HEK293T (cell line): ENCODE measurements around the gene C9.

Experiments used
- CTCF ChIA-PET: fragments of 350-600 bp; formaldehyde crosslinking; extraction: SDS; loops from one replicate; lab custom pipeline; 2021; ENCODE audit warnings: antibody characterized with exemption, inconsistent platforms; lab: Yijun Ruan, JAX
- POLR2A ChIA-PET: fragments of 350-600 bp; formaldehyde crosslinking; extraction: SDS; loops from one replicate; lab custom pipeline; 2020; ENCODE audit warnings: antibody characterized with exemption, inconsistent platforms; lab: Yijun Ruan, JAX
- DNase-seq: peaks from one replicate; pipeline ENCODE4 v3.0.0; 2012; ENCODE audit warnings: mixed read lengths; ENCODE audit errors: extremely low spot score
- ARNT ChIP-seq: fragments of 450-650 bp; IDR thresholded peaks from 2 replicates; pipeline ENCODE4 v1.6.1; 2017; ENCODE audit warnings: mild to moderate bottlenecking
- BHLHE40 ChIP-seq: fragments of 450-650 bp; IDR thresholded peaks from 2 replicates; pipeline ENCODE4 v1.6.1; 2016; ENCODE audit warnings: mild to moderate bottlenecking, moderate library complexity, borderline replicate concordance
- CTBP1 ChIP-seq: fragments of 450-650 bp; IDR thresholded peaks from 2 replicates; pipeline ENCODE4 v1.6.1; 2016; ENCODE audit warnings: borderline replicate concordance
- ELF4 ChIP-seq: fragments of 450-650 bp; IDR thresholded peaks from 2 replicates; pipeline ENCODE4 v1.6.1; 2017; ENCODE audit warnings: antibody characterized with exemption
- FOXA1 ChIP-seq: fragments of 450-650 bp; IDR thresholded peaks from 2 replicates; pipeline ENCODE4 v1.6.1; 2016; ENCODE audit warnings: mild to moderate bottlenecking
- FOXK2 ChIP-seq: fragments of 450-650 bp; IDR thresholded peaks from 2 replicates; pipeline ENCODE4 v1.6.1; 2016; ENCODE audit warnings: mild to moderate bottlenecking
- FOXM1 ChIP-seq: fragments of 450-650 bp; IDR thresholded peaks from 2 replicates; pipeline ENCODE4 v1.6.1; 2017; ENCODE audit warnings: mild to moderate bottlenecking, borderline replicate concordance
- HDGF ChIP-seq: fragments of 450-650 bp; IDR thresholded peaks from 2 replicates; pipeline ENCODE4 v1.6.1; 2017; ENCODE audit warnings: antibody characterized with exemption, borderline replicate concordance
- L3MBTL2 ChIP-seq: fragments of 450-650 bp; conservative IDR thresholded peaks from 2 replicates; pipeline ENCODE4 v1.6.1; 2016; ENCODE audit warnings: mild to moderate bottlenecking
- LEF1 ChIP-seq: fragments of 450-650 bp; IDR thresholded peaks from 2 replicates; pipeline ENCODE4 v1.6.1; 2017; ENCODE audit warnings: mild to moderate bottlenecking, borderline replicate concordance
- NFRKB ChIP-seq: fragments of 450-650 bp; IDR thresholded peaks from 2 replicates; pipeline ENCODE4 v1.6.1; 2016; ENCODE audit warnings: mild to moderate bottlenecking, moderate library complexity
- SP1 ChIP-seq: fragments of 450-650 bp; IDR thresholded peaks from 2 replicates; pipeline ENCODE4 v1.6.1; 2017
- SUZ12 ChIP-seq: fragments of 450-650 bp; IDR thresholded peaks from 2 replicates; pipeline ENCODE4 v1.6.1; 2016; ENCODE audit warnings: mild to moderate bottlenecking
- TARDBP ChIP-seq: fragments of 450-650 bp; IDR thresholded peaks from 2 replicates; pipeline ENCODE4 v1.6.1; 2016
- ZNF384 ChIP-seq: fragments of 450-650 bp; IDR thresholded peaks from 2 replicates; pipeline ENCODE4 v1.6.1; 2016
- TF ChIP-seq, protein P1 (sequence below): fragments of 450-650 bp; IDR thresholded peaks from 2 replicates; pipeline ENCODE4 v1.6.1; 2016

The C9 gene

DNA sequence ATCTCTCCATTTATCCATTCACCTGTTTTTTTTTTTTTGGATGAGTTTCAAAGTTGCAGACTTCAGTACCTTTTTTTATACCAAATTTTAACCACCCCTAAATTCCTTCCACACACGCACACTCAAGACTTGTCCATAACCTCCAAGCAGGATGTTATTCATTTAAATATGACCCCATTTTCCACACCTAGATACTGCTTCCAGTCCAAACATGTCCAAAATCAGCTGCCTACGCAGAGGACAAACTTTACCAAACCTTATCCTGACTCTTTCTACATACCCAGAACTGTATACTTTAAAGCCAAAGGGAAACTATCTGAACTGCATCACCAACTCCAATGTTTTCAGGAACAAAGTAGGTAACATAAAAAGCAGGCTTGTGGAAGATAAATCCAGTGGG lies 108.9 kb downstream of the C9 start:
- TF ChIP-seq HDGF (no peak), SP1 (no peak), LEF1 (no peak), NFRKB (no peak), SUZ12 (no peak), BHLHE40 (no peak), CTBP1 (no peak), FOXK2 (no peak), ARNT (no peak), FOXA1 (no peak), ELF4 (no peak), FOXM1 (no peak)
- TF ChIP-seq, protein P1, sequence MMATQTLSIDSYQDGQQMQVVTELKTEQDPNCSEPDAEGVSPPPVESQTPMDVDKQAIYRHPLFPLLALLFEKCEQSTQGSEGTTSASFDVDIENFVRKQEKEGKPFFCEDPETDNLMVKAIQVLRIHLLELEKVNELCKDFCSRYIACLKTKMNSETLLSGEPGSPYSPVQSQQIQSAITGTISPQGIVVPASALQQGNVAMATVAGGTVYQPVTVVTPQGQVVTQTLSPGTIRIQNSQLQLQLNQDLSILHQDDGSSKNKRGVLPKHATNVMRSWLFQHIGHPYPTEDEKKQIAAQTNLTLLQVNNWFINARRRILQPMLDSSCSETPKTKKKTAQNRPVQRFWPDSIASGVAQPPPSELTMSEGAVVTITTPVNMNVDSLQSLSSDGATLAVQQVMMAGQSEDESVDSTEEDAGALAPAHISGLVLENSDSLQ = no peak
- POLR2A ChIA-PET = no interaction called here

DNA sequence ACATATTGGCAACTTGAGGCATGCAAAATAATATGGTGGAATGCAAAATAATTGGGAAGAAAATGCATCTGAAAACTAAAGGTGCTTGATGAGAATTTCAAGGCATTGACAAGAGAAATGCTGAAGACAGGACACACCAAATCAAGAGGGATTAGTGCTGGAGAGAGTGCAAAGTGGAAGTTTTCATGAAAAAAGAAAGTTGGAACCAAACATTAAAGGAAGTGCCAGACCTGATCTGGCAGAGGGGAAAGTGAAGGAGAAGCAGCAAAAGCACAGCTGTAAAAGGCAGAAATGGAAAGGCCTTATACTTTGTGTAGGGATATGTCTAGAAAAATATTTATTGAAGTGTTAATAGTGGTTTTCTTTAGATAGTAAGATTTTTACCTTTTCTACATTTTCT lies 109.6 kb downstream of the C9 start:
- TF ChIP-seq CTBP1 (no peak), LEF1 (no peak), FOXM1 (no peak), NFRKB (no peak), ELF4 (no peak), SUZ12 (no peak), HDGF (no peak), FOXA1 (no peak), L3MBTL2 (no peak), TARDBP (no peak), FOXK2 (no peak), SP1 (no peak), BHLHE40 (no peak), ZNF384 (no peak), ARNT (no peak)
- TF ChIP-seq, protein P1 = no peak
- CTCF ChIA-PET = interaction anchor here (0.6 kb wide), 1 partner anchor 75 kb away, joined by 7 read pairs; no protein-coding TSS in a partner anchor

More for the DNA sequence above, 108.9 kb downstream of the C9 start:
- no peak for DNase-seq
- CTCF ChIA-PET = interaction anchor here (0.6 kb wide), 1 partner anchor 74 kb away, joined by 7 read pairs; no protein-coding TSS in a partner anchor

DNA sequence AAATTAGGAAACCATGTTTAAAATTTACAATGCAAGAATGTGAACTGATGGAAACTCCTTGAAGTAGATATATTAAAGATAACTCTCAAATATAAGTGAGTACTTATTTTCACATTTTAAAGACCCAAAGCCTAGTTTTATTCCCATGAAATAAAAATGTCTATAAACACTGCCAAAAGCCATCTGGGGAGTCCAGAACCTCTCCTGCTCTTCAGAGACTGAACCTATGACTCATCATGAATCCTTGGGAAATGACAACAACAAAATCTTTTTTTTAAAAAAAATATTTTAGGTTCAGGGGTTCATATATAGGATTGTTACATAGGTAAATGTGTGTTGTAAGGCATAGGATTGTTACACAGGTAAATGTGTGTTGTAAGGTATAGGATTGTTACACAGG lies 111.1 kb downstream of the C9 start:
- no peak for DNase-seq
- POLR2A ChIA-PET = no interaction called here
- CTCF ChIA-PET = no interaction called here

More for the DNA sequence above, 109.6 kb downstream of the C9 start:
- POLR2A ChIA-PET = no interaction called here
- no peak for DNase-seq

DNA sequence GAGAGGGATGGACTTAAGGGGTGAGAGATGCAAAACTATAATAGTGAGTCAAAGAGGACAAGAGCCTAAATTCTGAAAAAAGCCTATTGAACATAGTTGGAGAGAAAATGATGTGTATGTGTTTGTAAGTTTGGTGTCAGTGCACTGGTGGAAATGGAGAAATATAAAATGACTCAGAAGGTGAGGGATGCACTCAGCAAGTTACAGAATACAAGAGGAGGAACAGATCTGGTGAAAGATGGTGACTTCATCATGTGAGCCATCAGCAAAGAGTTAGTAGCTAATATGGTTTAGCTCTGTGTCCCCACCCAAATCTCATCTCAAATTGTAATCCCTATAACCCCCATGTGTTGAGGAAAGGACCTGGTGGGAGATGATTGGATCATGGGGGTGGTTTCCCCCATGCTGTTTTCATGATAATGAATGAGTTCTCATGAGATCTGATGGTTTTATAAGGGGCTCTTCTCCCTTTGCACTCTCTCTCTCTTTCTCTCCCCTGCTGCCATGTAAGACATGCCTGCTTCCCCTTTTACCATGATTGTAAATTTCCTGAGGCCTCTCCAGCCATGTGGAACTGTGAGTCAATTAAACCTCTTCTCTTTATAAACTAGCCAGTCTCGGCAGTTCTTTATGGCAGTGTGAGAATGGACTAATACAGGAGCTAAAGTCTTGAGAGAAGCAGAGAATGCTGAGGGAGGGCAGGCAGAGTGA lies 114.6 kb downstream of the C9 start:
- DNase-seq = no peak
- ChIA-PET POLR2A (no interaction called here), CTCF (interaction anchor here (0.6 kb wide), 2 partner anchors 37 to 867 kb away, joined by 3 read pairs; no protein-coding TSS in a partner anchor)
- TF ChIP-seq SP1 (no peak), SUZ12 (no peak), HDGF (no peak), NFRKB (no peak), BHLHE40 (no peak), ARNT (no peak), FOXA1 (no peak), TARDBP (no peak), LEF1 (no peak), ZNF384 (no peak), FOXK2 (no peak), FOXM1 (no peak)
- TF ChIP-seq, protein P1 = no peak

More for the DNA sequence above, 111.1 kb downstream of the C9 start:
- TF ChIP-seq HDGF (no peak), ELF4 (no peak), TARDBP (no peak), FOXM1 (no peak), LEF1 (no peak), ZNF384 (no peak), NFRKB (no peak), BHLHE40 (no peak), CTBP1 (no peak), FOXA1 (no peak), ARNT (no peak)
- TF ChIP-seq, protein P1 = no peak

DNA sequence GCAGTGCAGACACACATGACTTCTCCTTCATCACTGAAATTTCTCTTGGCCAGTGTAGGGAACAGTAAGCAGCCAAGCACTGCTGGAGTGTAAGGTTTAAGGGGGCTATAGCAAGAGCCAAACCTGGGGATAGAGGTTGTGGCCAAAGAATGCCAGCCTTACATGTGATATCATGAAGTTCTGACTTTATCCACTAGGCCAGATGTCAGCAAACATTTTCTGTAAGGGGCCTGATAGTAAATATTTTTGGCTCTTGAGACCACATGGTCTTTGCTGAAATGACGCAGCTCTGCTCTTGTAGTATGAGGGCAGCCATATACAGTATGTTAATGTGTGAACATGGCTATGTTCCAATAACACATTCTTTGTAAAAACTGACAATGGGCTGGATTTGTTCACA lies 115.2 kb downstream of the C9 start:
- TF ChIP-seq ELF4 (no peak), BHLHE40 (no peak), TARDBP (no peak), CTBP1 (no peak), LEF1 (no peak), FOXK2 (no peak), SUZ12 (no peak)
- TF ChIP-seq, protein P1 = no peak
- ChIA-PET CTCF (no interaction called here), POLR2A (no interaction called here)
- DNase-seq = no peak
